ENCODE results near the gene GLI3.
A peak's percentile ranks its signal among the peaks of the same experiment; 100 is the strongest.

The GLI3 gene

GRCh38 chr7:41954976-41955375 lies 282.0 kb downstream of the GLI3 start:
- TF ChIP-seq SIN3A (IDR thresholded peaks at IDR 0.05; ENCODE audit: borderline replicate concordance, insufficient read depth, low read length) = no peak
- TF ChIP-seq TAF1 (IDR thresholded peaks at IDR 0.05; ENCODE audit: borderline replicate concordance, insufficient read depth, low read length) = no peak
- no peak for TF ChIP-seq FOXP2 (optimal IDR thresholded peaks at IDR 0.05; ENCODE audit: borderline replicate concordance, extremely low read depth, extremely low read length, insufficient read depth)
- TF ChIP-seq POLR2AphosphoS5 (IDR thresholded peaks at IDR 0.05; ENCODE audit: low read depth, low read length) = no peak
- TF ChIP-seq REST (IDR thresholded peaks at IDR 0.05; ENCODE audit: insufficient read depth in 1 of 2, low read depth in 2 of 2, low read length in 2 of 2) = no peak

GRCh38 chr7:41948503-41948902 lies 288.5 kb downstream of the GLI3 start:
- no peak for TF ChIP-seq REST (IDR thresholded peaks at IDR 0.05; ENCODE audit: insufficient read depth in 1 of 2, low read depth in 2 of 2, low read length in 2 of 2)
- TF ChIP-seq SIN3A (IDR thresholded peaks at IDR 0.05; ENCODE audit: borderline replicate concordance, insufficient read depth, low read length) = no peak

- no peak for TF ChIP-seq SIN3A (IDR thresholded peaks at IDR 0.05; ENCODE audit: borderline replicate concordance, insufficient read depth, low read length)
- no peak for TF ChIP-seq POLR2AphosphoS5 (IDR thresholded peaks at IDR 0.05; ENCODE audit: low read depth, low read length)
- peak; percentile 84 for TF ChIP-seq FOXP2 (optimal IDR thresholded peaks at IDR 0.05; ENCODE audit: borderline replicate concordance, extremely low read depth, extremely low read length, insufficient read depth)
- no peak for TF ChIP-seq TAF1 (IDR thresholded peaks at IDR 0.05; ENCODE audit: borderline replicate concordance, insufficient read depth, low read length)
- no peak for TF ChIP-seq REST (IDR thresholded peaks at IDR 0.05; ENCODE audit: insufficient read depth in 1 of 2, low read depth in 2 of 2, low read length in 2 of 2)
Observed at GRCh38 chr7:41943094-41943577, 293.9 kb downstream of the GLI3 start.

- TF ChIP-seq TAF1 (IDR thresholded peaks at IDR 0.05; ENCODE audit: borderline replicate concordance, insufficient read depth, low read length) (no peak), REST (IDR thresholded peaks at IDR 0.05; ENCODE audit: insufficient read depth in 1 of 2, low read depth in 2 of 2, low read length in 2 of 2) (no peak), FOXP2 (optimal IDR thresholded peaks at IDR 0.05; ENCODE audit: borderline replicate concordance, extremely low read depth, extremely low read length, insufficient read depth) (no peak), SIN3A (IDR thresholded peaks at IDR 0.05; ENCODE audit: borderline replicate concordance, insufficient read depth, low read length) (no peak), POLR2AphosphoS5 (IDR thresholded peaks at IDR 0.05; ENCODE audit: low read depth, low read length) (no peak)
Observed at GRCh38 chr7:41942468-41943093, 294.4 kb downstream of the GLI3 start.
